IMR-90 (cell line): ENCODE measurements around the gene MYOZ3. TPM values are rescaled to one million over a fixed set of nuclear protein-coding genes. Genes with fewer than 3 reads are reported as not detected.

Experiments
- ATAC-seq: fragments of 200-7000 bp; cut with Tn5 transposase; 2 replicates; pipeline ENCODE4 v1.9.1; 2020; ENCODE audit warnings: low read depth, mild to moderate bottlenecking, moderate library complexity
- BruUV-seq: library from RNA; stranded (reverse); fragments of 400-500 nt; replicated peaks from 2 replicates; lab custom pipeline; 2021; lab: Mats Ljungman, UMichigan
- CTCF ChIA-PET: fragments of 300-600 bp; formaldehyde crosslinking; extraction: SDS; loops from one replicate; lab custom pipeline; 2021; ENCODE audit warnings: antibody characterized with exemption; lab: Yijun Ruan, JAX
- POLR2A ChIA-PET: fragments of 300-600 bp; sonication (Branson Sonifier 250); formaldehyde crosslinking; loops from one replicate; lab custom pipeline; 2022; ENCODE audit warnings: antibody characterized with exemption; ENCODE audit not compliant: unreplicated experiment; lab: Charles Lee
- DNase-seq: peaks from one replicate; pipeline ENCODE4 v3.0.0; 2013
- H2AFZ ChIP-seq: replicated peaks from 2 replicates; pipeline ENCODE3; 2013; ENCODE audit warnings: low read length, mild to moderate bottlenecking; ENCODE audit not compliant: poor library complexity
- H2AK5ac ChIP-seq: 2 replicates; pipeline ENCODE4 v1.6.1; 2013; ENCODE audit warnings: low read depth, low read length, inconsistent platforms
- H2AK9ac ChIP-seq: replicated peaks from 2 replicates; pipeline ENCODE3; 2013; ENCODE audit warnings: mild to moderate bottlenecking, low read depth, low read length, moderate library complexity; ENCODE audit not compliant: poor library complexity
- H2BK120ac ChIP-seq: 2 replicates; pipeline ENCODE4 v1.6.1; 2013; ENCODE audit warnings: low read depth, low read length, inconsistent platforms
- H2BK15ac ChIP-seq: 3 replicates; pipeline ENCODE4 v1.6.1; 2013; ENCODE audit warnings: low read depth, low read length, inconsistent platforms
- H2BK20ac ChIP-seq: 2 replicates; pipeline ENCODE4 v1.6.1; 2013; ENCODE audit warnings: low read depth, mild to moderate bottlenecking, inconsistent platforms, low read length, moderate library complexity
- H2BK5ac ChIP-seq: 2 replicates; pipeline ENCODE4 v1.6.1; 2013; ENCODE audit warnings: mild to moderate bottlenecking, low read depth, low read length, inconsistent platforms; ENCODE audit not compliant: poor library complexity, severe bottlenecking
- H3K14ac ChIP-seq: replicated peaks from 2 replicates; pipeline ENCODE4 v1.6.1; 2013; ENCODE audit warnings: low read depth, low read length, inconsistent platforms
- H3K18ac ChIP-seq: 2 replicates; pipeline ENCODE4 v1.6.1; 2013; ENCODE audit warnings: low read depth, low read length, control low read depth
- H3K23ac ChIP-seq: 2 replicates; pipeline ENCODE4 v1.6.1; 2013; ENCODE audit warnings: low read depth, low read length, inconsistent platforms
- H3K27ac ChIP-seq: 2 replicates; pipeline ENCODE4 v1.5.1; 2013; ENCODE audit warnings: mild to moderate bottlenecking, control low read depth, low read length; ENCODE audit not compliant: insufficient read depth
- H3K27me3 ChIP-seq: 2 replicates; pipeline ENCODE4 v1.6.1; 2013; ENCODE audit warnings: low read length; ENCODE audit not compliant: control insufficient read depth, insufficient read depth
- H3K36me3 ChIP-seq: 2 replicates; pipeline ENCODE4 v1.6.1; 2013; ENCODE audit warnings: low read length, mixed read lengths; ENCODE audit not compliant: control insufficient read depth, insufficient read depth
- H3K4ac ChIP-seq: 2 replicates; pipeline ENCODE4 v1.6.1; 2013; ENCODE audit warnings: low read depth, low read length, inconsistent platforms
- H3K4me1 ChIP-seq: 2 replicates; pipeline ENCODE4 v1.6.1; 2013; ENCODE audit warnings: low read length, mixed read lengths; ENCODE audit not compliant: control insufficient read depth, insufficient read depth
- H3K4me2 ChIP-seq: 2 replicates; pipeline ENCODE4 v1.6.1; 2013; ENCODE audit warnings: low read depth, mild to moderate bottlenecking, control low read depth, low read length, moderate library complexity
- H3K4me3 ChIP-seq: 2 replicates; pipeline ENCODE4 v1.5.1; 2013; ENCODE audit warnings: low read depth, mild to moderate bottlenecking, control low read depth, low read length, moderate library complexity; ENCODE audit not compliant: insufficient read depth
- H3K56ac ChIP-seq: 2 replicates; pipeline ENCODE4 v1.6.1; 2013; ENCODE audit warnings: low read length, inconsistent platforms; ENCODE audit not compliant: insufficient read depth; ENCODE audit errors: extremely low read depth
- H3K79me1 ChIP-seq, 2 experiments: 2 replicates each; pipeline ENCODE4 v1.6.1; 2013; ENCODE audit warnings: low read length in 2 of 2, inconsistent platforms in 1 of 2, low read depth in 1 of 2
- H3K9ac ChIP-seq: 2 replicates; pipeline ENCODE4 v1.6.1; 2013; ENCODE audit warnings: low read depth, low read length, control low read depth
- H3K9me1 ChIP-seq: 2 replicates; pipeline ENCODE4 v1.6.1; 2013; ENCODE audit warnings: low read length, inconsistent platforms; ENCODE audit not compliant: insufficient read depth
- H3K9me3 ChIP-seq: 2 replicates; pipeline ENCODE4 v1.6.1; 2013; ENCODE audit warnings: low read length; ENCODE audit not compliant: control insufficient read depth, insufficient read depth
- H4K20me1 ChIP-seq: 2 replicates; pipeline ENCODE4 v1.6.1; 2013; ENCODE audit warnings: low read length, inconsistent platforms; ENCODE audit not compliant: insufficient read depth
- H4K5ac ChIP-seq: 2 replicates; pipeline ENCODE4 v1.6.1; 2013; ENCODE audit warnings: mild to moderate bottlenecking, low read depth, low read length, control low read depth
- H4K8ac ChIP-seq, 2 experiments: 2 replicates each; pipeline ENCODE4 v1.6.1; 2013; ENCODE audit warnings: low read depth in 2 of 2, low read length in 2 of 2, control low read depth in 1 of 2, inconsistent platforms in 1 of 2
- H4K91ac ChIP-seq: 2 replicates; pipeline ENCODE4 v1.6.1; 2013; ENCODE audit warnings: low read depth, low read length, inconsistent platforms; ENCODE audit not compliant: insufficient read depth
- BHLHE40 ChIP-seq: fragments of 150-350 bp; IDR thresholded peaks from 2 replicates; pipeline ENCODE4 v1.6.1; 2016; ENCODE audit warnings: mild to moderate bottlenecking, low read depth, low read length
- CEBPB ChIP-seq: IDR thresholded peaks from 2 replicates; pipeline ENCODE4 v1.6.1; 2012; ENCODE audit warnings: low read depth, low read length, improper control_type of control experiment
- CHD1 ChIP-seq: IDR thresholded peaks from 2 replicates; pipeline ENCODE4 v1.6.1; 2012; ENCODE audit warnings: low read depth, low read length, improper control_type of control experiment
- CTCF ChIP-seq: conservative IDR thresholded peaks from 2 replicates; pipeline ENCODE4 v1.5.1; 2012; ENCODE audit warnings: mild to moderate bottlenecking, low read depth, low read length, improper control_type of control experiment
- ELK1 ChIP-seq: fragments of 150-350 bp; IDR thresholded peaks from 2 replicates; pipeline ENCODE4 v1.6.1; 2016; ENCODE audit warnings: low read depth, mild to moderate bottlenecking, low read length, moderate library complexity, borderline replicate concordance
- FOS ChIP-seq: fragments of 150-350 bp; IDR thresholded peaks from 2 replicates; pipeline ENCODE4 v1.6.1; 2016; ENCODE audit warnings: low read depth, low read length
- MAFK ChIP-seq: IDR thresholded peaks from 2 replicates; pipeline ENCODE4 v1.6.1; 2012; ENCODE audit warnings: low read depth, low read length, improper control_type of control experiment
- MXI1 ChIP-seq: IDR thresholded peaks from 2 replicates; pipeline ENCODE4 v1.6.1; 2012; ENCODE audit warnings: low read depth, mild to moderate bottlenecking, low read length, moderate library complexity, borderline replicate concordance
- RAD21 ChIP-seq: IDR thresholded peaks from 2 replicates; pipeline ENCODE4 v1.6.1; 2012; ENCODE audit warnings: low read length, improper control_type of control experiment
- RCOR1 ChIP-seq: IDR thresholded peaks from 2 replicates; pipeline ENCODE4 v1.6.1; 2012; ENCODE audit warnings: mild to moderate bottlenecking, low read length, improper control_type of control experiment; ENCODE audit not compliant: insufficient replicate concordance
- RFX5 ChIP-seq: IDR thresholded peaks from 2 replicates; pipeline ENCODE4 v1.8.0; 2012; ENCODE audit warnings: low read depth, mild to moderate bottlenecking, low read length, moderate library complexity
- SMC3 ChIP-seq: fragments of 150-350 bp; IDR thresholded peaks from 2 replicates; pipeline ENCODE4 v1.6.1; 2016; ENCODE audit warnings: low read depth, mild to moderate bottlenecking, antibody characterized with exemption, low read length, moderate library complexity
- USF2 ChIP-seq: fragments of 150-350 bp; IDR thresholded peaks from 2 replicates; pipeline ENCODE4 v1.6.1; 2017; ENCODE audit warnings: mild to moderate bottlenecking, antibody characterized with exemption, low read length, low read depth
- WGBS, 2 experiments: methylation state at CpG; one replicate each; pipeline versions ENCODE4 v1.1.5 to v1.1.7; 2013; ENCODE audit warnings: missing lambda C conversion rate in 2 of 2; ENCODE audit not compliant: insufficient read length in 1 of 2; ENCODE audit errors: extremely low coverage in 2 of 2; 5-methylcytosine and 5-hydroxymethylcytosine counted together
- dilution Hi-C: fragments of 300-500 bp; cut with HindIII; formaldehyde crosslinking; loops from one replicate; pipeline ENCODE4 v1.14.3; 2018; ENCODE audit warnings: low sequenced_read_pairs; ENCODE audit not compliant: unreplicated experiment
- in situ Hi-C: fragments of 300-500 bp; cut with MboI; formaldehyde crosslinking; loops from 3 replicates; pipeline ENCODE4 v1.14.3; 2019; ENCODE audit warnings: low sequenced_read_pairs, inconsistent platforms, mixed read lengths
- intact Hi-C: fragments of 100-400 bp; cut with micrococcal nuclease; formaldehyde crosslinking; loops from 2 replicates; pipeline ENCODE4 v1.10.0; 2022
- polyA plus RNA-seq, 3 experiments: library from polyadenylated mRNA; depleted of rRNA; stranded (reverse); fragments of >200 nt; gene quantifications; 2 replicates each; pipeline ENCODE4 v1.2.3, GENCODE V29; 2012; ENCODE audit warnings: low replicate concordance in 1 of 3
- total RNA-seq: library from RNA; depleted of rRNA; stranded (reverse); fragments of >200 nt; gene quantifications from 2 replicates; pipeline ENCODE4 v1.2.3, GENCODE V29; 2012

The MYOZ3 gene
- total and polyA plus RNA-seq, 2 of the 4 experiments (the other 2 are of a cell fraction): under 0.01 to 0.24 TPM

GRCh38 chr5:150640311-150641005 is 20.6 kb upstream of the MYOZ3 start, which contains the start of gene SYNPO:
Gene SYNPO (plus strand): TSS chr5:150640660. CDS start chr5:150648276, 7,616 bp downstream.
- POLR2A ChIA-PET: interaction anchor here (0.6 to 1.2 kb wide), 2 partner anchors 67 to 143 kb away, joined by 3 to 4 read pairs; no protein-coding TSS in a partner anchor
- TF ChIP-seq RFX5 (no peak), MAFK (no peak), ELK1 (no peak), MXI1 (no peak), CHD1 (peak; percentile 73; the same call in 1 of the 2 replicates), RAD21 (0 out of 2 replicates have a peak, but pooled peaks have one; percentile 3), CTCF (0 out of 2 replicates have a peak, but pooled peaks have one; percentile 2), BHLHE40 (no peak; the same call in 1 of the 2 replicates), FOS (peak; percentile 79), SMC3 (peak; percentile 17; the same call in 1 of the 2 replicates), USF2 (no peak), CEBPB (peak; percentile 96), RCOR1 (no peak)

More at GRCh38 chr5:150640311-150641005, 20.6 kb upstream of the MYOZ3 start, which contains the start of gene SYNPO:
- Histone ChIP-seq H2AK9ac (peak within 1 kb of the TSS; percentile 96), H3K9me1 (peaks cover 29% of the 10 kb centered on the region), H2BK15ac (peak within 1 kb of the TSS; percentile 82; the same call in 2 of the 3 replicates), H3K4me3 (peak within 1 kb of the TSS; percentile 50), H2BK120ac (peak within 1 kb of the TSS; percentile 96), H4K5ac (peak within 1 kb of the TSS; percentile 82), H3K4me1 (peaks cover 57% of the 10 kb centered on the region), H4K8ac (peak within 1 kb of the TSS; percentile 73 to 84), H3K18ac (peak within 1 kb of the TSS; percentile 72), H3K23ac (peak within 1 kb of the TSS; percentile 94), H3K27ac (peak within 1 kb of the TSS; percentile 91), H2AK5ac (peak within 1 kb of the TSS; percentile 93), H3K27me3 (no peaks in the 10 kb centered on the region), H3K9ac (peak within 1 kb of the TSS; percentile 81), H4K20me1 (peaks cover 23% of the 10 kb centered on the region), H3K4ac (peak within 1 kb of the TSS; percentile 96), H3K14ac (peak within 1 kb of the TSS; percentile 98), H3K79me1 (peaks cover 17 to 46% of the 10 kb centered on the region in 2 experiments), H4K91ac (peak within 1 kb of the TSS; percentile 91), H2BK20ac (peak within 1 kb of the TSS; percentile 97), H3K56ac (peak within 1 kb of the TSS; percentile 96), H2BK5ac (peak within 1 kb of the TSS; percentile 87), H3K4me2 (peak within 1 kb of the TSS; percentile 67), H2AFZ (peak within 1 kb of the TSS; percentile 56), H3K36me3 (no peaks in the 10 kb centered on the region), H3K9me3 (no peaks in the 10 kb centered on the region)
- intact Hi-C loops: loop anchor here (1.0 to 5.0 kb wide), 2 partner anchors 73 to 168 kb away; no protein-coding TSS in a partner anchor
- DNase-seq: peak; percentile 98
- 5% methylated on average over 6 of the region's 14 CpGs; no CpG with 5 or more reads in 1 of the 2 experiments for WGBS, 2 experiments
- in situ Hi-C loops: no loop called here
- dilution Hi-C loops: no loop called here
- BruUV-seq: TSS peak; percentile 31
- peak; percentile 44 for ATAC-seq
- CTCF ChIA-PET: interaction anchor here (0.9 to 1.4 kb wide), 3 partner anchors 12 to 80 kb away, joined by 3 to 6 read pairs (median 3); no protein-coding TSS in a partner anchor
